ENCODE measurements around the gene CDKN1A. TPM values are rescaled to one million over a fixed set of nuclear protein-coding genes. Genes with fewer than 3 reads are reported as not detected.

CDKN1A gene
- total RNA-seq, 1 experiment from 2014 or later: 17.4 TPM

DNA sequence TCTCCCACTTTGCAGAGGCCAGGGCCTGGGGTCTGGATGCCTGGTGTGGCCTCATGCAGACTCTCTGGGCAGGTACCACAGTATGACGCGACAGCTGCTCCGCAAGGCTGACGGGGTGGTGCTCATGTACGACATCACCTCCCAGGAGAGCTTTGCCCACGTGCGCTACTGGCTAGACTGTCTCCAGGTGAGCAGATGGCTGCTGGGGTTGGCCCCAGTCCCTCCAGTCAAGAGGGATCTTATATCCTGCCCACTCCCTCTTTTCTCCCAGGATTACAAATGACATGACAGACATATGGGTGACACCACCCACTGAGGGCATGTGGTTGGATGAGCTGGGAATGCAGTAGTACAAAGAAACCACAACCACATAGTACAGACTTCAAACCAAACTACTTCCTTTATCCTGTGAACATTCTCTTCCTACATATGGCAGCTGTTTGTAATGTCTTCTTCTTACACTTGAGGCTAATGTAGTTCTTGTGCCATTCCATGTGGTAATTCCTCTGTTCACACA lies 49.0 kb downstream of the CDKN1A start:
- Histone ChIP-seq H4K91ac (ENCODE audit: insufficient read length, low read depth, low read length) (no peak overlapping the region), H2BK5ac (ENCODE audit: insufficient read length, low read length) (no peak overlapping the region), H2BK120ac (ENCODE audit: low read depth, low read length, poor library complexity, severe bottlenecking) (no peak overlapping the region), H3K79me1 (ENCODE audit: insufficient read depth, low read depth, low read length, poor library complexity, severe bottlenecking) (no peaks in the 10 kb centered on the region), H3K27ac (ENCODE audit: insufficient read length, low read depth, low read length) (no peak overlapping the region), H3K23ac (ENCODE audit: insufficient read length, low read depth, low read length) (no peak overlapping the region), H3K4ac (ENCODE audit: low read depth, low read length) (no peak overlapping the region), H3K14ac (ENCODE audit: insufficient read depth, low read length) (no peak overlapping the region), H3K9ac (ENCODE audit: extremely low read depth, insufficient read length, low read length) (no peak overlapping the region), H3K23me2 (ENCODE audit: insufficient read length, low read depth, low read length, poor library complexity, severe bottlenecking) (no peaks in the 10 kb centered on the region), H2BK12ac (ENCODE audit: insufficient read length, low read depth, low read length) (no peak overlapping the region), H3K9me3 (ENCODE audit: control insufficient read depth, low read depth, low read length) (no peaks in the 10 kb centered on the region), H2BK20ac (ENCODE audit: low read depth, low read length, poor library complexity, severe bottlenecking) (no peak overlapping the region), H3K56ac (ENCODE audit: insufficient read length, low read depth, low read length) (no peak overlapping the region), H3K4me2 (ENCODE audit: insufficient read depth, insufficient read length, low read length) (no peak overlapping the region), H2AK5ac (ENCODE audit: insufficient read length, low read length) (no peak overlapping the region), H2BK15ac (ENCODE audit: low read depth, low read length) (no peak overlapping the region), H3K27me3 (ENCODE audit: insufficient read depth, low read length) (no peaks in the 10 kb centered on the region), H3T11ph (ENCODE audit: low read length) (no peak overlapping the region), H3K18ac (ENCODE audit: insufficient read length, low read depth, low read length) (no peak overlapping the region), H3K4me1 (ENCODE audit: insufficient read depth, low read length) (no peaks in the 10 kb centered on the region; the same call in 1 of the 2 replicates), H2AFZ (ENCODE audit: low read length) (no peak overlapping the region), H3K79me2 (ENCODE audit: insufficient read depth, low read length) (no peaks in the 10 kb centered on the region), H4K8ac (replicated peaks; ENCODE audit: insufficient read length, low read depth, low read length) (no peak overlapping the region), H4K5ac (ENCODE audit: insufficient read length, low read depth, low read length) (no peak overlapping the region), H4K20me1 (ENCODE audit: control insufficient read depth, insufficient read depth, insufficient read length) (no peaks in the 10 kb centered on the region)
- WGBS (ENCODE audit: extremely low coverage, insufficient read length, low lambda C conversion rate): no CpG with 5 or more reads among the region's 7 CpGs
- H3K36me3 Mint-ChIP-seq (ENCODE audit: insufficient read depth in 1 of 3, low read depth in 3 of 3): no peaks in the 10 kb centered on the region; a peak in 1 of 7 replicates
- no peak overlapping the region for H3K4me3 Mint-ChIP-seq
- peaks cover 10 to 11% of the 10 kb centered on the region in 2 experiments for H3K4me1 Mint-ChIP-seq
- H3K9me3 Mint-ChIP-seq: no peaks in the 10 kb centered on the region; a peak in 1 of 5 replicates
- TF ChIP-seq, protein P1, sequence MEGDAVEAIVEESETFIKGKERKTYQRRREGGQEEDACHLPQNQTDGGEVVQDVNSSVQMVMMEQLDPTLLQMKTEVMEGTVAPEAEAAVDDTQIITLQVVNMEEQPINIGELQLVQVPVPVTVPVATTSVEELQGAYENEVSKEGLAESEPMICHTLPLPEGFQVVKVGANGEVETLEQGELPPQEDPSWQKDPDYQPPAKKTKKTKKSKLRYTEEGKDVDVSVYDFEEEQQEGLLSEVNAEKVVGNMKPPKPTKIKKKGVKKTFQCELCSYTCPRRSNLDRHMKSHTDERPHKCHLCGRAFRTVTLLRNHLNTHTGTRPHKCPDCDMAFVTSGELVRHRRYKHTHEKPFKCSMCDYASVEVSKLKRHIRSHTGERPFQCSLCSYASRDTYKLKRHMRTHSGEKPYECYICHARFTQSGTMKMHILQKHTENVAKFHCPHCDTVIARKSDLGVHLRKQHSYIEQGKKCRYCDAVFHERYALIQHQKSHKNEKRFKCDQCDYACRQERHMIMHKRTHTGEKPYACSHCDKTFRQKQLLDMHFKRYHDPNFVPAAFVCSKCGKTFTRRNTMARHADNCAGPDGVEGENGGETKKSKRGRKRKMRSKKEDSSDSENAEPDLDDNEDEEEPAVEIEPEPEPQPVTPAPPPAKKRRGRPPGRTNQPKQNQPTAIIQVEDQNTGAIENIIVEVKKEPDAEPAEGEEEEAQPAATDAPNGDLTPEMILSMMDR (conservative IDR thresholded peaks at IDR 0.05): no peak
- no peak for DNase-seq
- H3K27me3 Mint-ChIP-seq (ENCODE audit: low read depth): peaks cover 19% of the 10 kb centered on the region
- no peak overlapping the region for H3K27ac Mint-ChIP-seq

All from H9 (cell line).